Measurements from ENCODE around the gene MAP3K13.
"Not testable (repeated sequence)": the region's sequence is repeated elsewhere in the genome, so short reads cannot be mapped to it uniquely, and the experiment has no call there.

Gene MAP3K13

DNA sequence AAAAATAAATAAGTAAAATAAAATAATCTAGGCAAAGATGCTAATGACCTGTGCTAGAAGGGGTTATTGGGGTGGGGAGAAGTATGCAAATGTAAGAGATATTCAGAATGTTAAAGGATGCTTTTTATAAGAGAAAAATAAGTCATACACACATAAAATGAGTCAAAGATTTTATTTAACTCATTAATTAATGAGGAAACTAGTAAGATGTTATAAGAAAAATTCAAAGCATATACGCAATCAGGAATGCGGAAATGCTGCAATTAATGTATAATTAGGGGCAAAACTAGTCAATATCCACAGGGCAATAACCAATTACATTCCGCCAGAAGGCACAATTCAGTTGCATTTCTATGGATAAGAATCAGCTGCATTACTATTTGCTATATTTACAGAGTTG, 30.1 kb downstream of the MAP3K13 start:
- Mint-ChIP-seq H3K9me3 (no peaks in the 10 kb centered on the region), H3K4me3 (no peak overlapping the region), H3K27me3 (peaks cover 7 to 10% of the 10 kb centered on the region in 2 donors), H3K4me1 (ENCODE audit: low read depth in 2 of 2) (no peaks in the 10 kb centered on the region), H3K36me3 (ENCODE audit: insufficient read depth) (no peaks in the 10 kb centered on the region), H3K27ac (no peak overlapping the region)
- ATAC-seq (replicated peaks): no peak
- DNase-seq: no peak

DNA sequence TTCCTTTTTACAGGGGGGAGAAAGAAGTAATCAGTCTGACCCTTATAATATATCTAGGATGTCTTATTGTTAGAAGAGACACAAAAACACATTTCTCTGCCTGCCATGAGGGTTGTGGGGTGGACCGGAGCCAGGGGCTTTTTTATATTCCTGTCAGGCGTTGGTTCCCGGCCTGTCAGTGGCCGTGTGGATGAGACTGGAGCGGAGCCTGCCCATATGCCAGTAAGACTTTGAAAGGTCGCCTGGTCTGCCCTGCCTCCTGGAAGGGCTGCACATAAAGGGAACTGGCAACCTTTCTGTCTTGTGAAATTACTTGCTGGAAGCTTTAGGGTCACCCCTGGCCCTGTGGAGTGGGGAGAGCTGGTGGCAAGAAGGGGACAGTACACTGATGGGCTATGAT, 34.7 kb downstream of the MAP3K13 start:
- H3K27me3 Mint-ChIP-seq: peaks cover 0 to 10% of the 10 kb centered on the region in 2 donors
- H3K36me3 Mint-ChIP-seq (ENCODE audit: insufficient read depth): no peaks in the 10 kb centered on the region
- no peak for ATAC-seq (replicated peaks)
- H3K4me3 Mint-ChIP-seq: no peak overlapping the region
- H3K27ac Mint-ChIP-seq: no peak overlapping the region
- no peaks in the 10 kb centered on the region for H3K4me1 Mint-ChIP-seq (ENCODE audit: low read depth in 2 of 2)
- no peak for DNase-seq
- H3K9me3 Mint-ChIP-seq: no peaks in the 10 kb centered on the region

DNA sequence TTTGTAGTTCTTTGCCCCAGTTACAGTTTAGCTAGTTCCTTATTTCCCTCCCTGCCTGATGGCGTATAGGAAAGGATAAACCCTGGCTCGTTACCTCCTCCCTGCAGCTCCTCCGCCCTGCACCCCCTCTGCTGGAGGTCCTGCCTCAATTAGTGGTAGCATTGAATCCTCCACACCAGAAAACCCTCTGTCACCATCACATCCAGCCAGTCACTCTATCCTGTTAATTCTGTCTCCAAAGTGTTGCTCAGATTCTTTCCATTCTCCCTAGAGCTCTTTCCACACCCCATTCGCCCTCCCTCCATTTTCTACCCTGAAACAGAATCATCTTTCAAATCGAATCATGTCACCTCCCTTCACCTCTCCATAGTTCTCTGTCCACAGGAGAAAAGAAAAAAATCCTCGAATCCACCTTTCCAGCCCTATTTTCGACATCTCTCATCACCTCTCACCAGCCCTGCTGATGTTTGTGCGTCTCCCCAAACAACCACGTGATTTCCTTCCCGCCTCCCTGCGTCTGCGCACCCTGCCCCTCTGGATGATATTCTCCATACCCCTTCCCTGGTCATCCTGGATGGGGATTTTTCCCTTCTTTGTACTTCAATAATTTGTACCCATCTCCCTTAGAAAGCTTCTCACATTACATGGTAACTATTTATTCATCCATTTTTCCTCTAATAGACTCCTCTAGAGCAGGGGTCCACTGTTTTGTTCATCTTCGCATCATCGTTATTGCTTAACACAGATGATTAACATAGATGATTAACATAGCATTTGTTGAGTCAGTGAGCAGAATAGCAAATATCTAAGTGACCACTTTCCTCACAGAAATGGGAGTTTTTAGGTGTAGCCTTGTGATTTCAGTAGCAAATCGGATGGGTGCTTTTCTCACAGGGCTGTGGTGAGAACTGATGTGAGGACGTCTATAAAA, 37.1 kb downstream of the MAP3K13 start:
- Mint-ChIP-seq H3K27me3 (peaks cover 0 to 10% of the 10 kb centered on the region in 2 donors), H3K36me3 (ENCODE audit: insufficient read depth) (no peaks in the 10 kb centered on the region), H3K9me3 (no peaks in the 10 kb centered on the region), H3K4me3 (no peak overlapping the region), H3K4me1 (ENCODE audit: low read depth in 2 of 2) (no peaks in the 10 kb centered on the region), H3K27ac (no peak overlapping the region)
- ATAC-seq (replicated peaks) (no peak), DNase-seq (no peak)

DNA sequence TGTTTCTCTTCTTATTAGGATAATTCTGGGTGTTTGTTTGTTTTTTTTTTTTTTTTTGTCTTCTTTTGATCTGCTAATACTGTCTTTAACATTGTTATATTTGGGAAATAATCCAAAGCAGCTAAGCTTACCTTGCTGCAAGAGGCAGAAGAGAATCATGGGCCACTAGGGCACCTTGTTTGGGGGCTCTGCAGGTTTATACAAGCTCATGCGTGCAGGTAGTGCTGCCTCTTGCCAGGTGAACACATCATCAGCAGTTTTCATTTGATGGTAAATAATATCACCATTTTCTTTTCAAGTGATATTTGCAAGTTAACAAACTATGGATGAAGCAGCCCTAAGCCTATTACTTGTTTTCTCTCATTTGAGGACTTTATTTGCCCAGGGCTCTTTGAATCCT, 37.9 kb downstream of the MAP3K13 start:
- Mint-ChIP-seq H3K4me3 (no peak overlapping the region), H3K9me3 (no peaks in the 10 kb centered on the region), H3K4me1 (ENCODE audit: low read depth in 2 of 2) (no peaks in the 10 kb centered on the region), H3K36me3 (ENCODE audit: insufficient read depth) (no peaks in the 10 kb centered on the region), H3K27me3 (peaks cover 0 to 10% of the 10 kb centered on the region in 2 donors), H3K27ac (no peak overlapping the region)
- DNase-seq (no peak), ATAC-seq (replicated peaks) (no peak)

DNA sequence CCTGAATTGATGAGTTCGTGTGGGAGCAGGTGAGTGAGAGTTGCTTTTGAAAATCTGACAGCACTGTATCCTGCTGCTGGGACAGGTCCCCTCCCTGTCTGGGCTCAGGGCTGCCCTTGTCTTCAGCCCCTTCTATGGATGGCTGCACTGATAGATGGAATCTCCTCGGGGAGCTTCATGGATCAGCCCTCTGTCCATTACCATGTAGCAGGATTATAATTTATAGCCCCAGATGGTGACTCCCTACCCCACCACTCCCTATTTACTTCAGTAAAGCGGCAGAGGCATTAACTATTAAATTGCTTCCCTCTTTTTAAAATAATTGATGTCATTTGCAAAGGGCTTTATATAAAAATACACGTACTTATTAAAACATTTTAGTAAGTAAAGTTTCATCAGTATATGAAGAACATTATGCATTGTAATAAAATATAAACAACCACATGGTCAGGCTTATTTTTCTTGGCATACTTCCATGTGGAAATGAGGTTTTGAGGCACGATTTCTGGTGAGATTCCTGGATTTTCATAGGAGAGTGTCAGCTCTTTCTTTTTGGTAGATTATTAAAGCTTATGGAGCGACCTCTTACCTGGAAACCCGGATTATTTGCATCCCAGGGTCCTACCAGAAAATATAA, 38.5 kb downstream of the MAP3K13 start:
- Mint-ChIP-seq H3K9me3 (no peaks in the 10 kb centered on the region), H3K4me1 (ENCODE audit: low read depth in 2 of 2) (no peaks in the 10 kb centered on the region), H3K36me3 (ENCODE audit: insufficient read depth) (no peaks in the 10 kb centered on the region), H3K27ac (no peak overlapping the region), H3K4me3 (no peak overlapping the region), H3K27me3 (peaks cover 0 to 10% of the 10 kb centered on the region in 2 donors)
- ATAC-seq (replicated peaks): no peak
- DNase-seq: no peak

DNA sequence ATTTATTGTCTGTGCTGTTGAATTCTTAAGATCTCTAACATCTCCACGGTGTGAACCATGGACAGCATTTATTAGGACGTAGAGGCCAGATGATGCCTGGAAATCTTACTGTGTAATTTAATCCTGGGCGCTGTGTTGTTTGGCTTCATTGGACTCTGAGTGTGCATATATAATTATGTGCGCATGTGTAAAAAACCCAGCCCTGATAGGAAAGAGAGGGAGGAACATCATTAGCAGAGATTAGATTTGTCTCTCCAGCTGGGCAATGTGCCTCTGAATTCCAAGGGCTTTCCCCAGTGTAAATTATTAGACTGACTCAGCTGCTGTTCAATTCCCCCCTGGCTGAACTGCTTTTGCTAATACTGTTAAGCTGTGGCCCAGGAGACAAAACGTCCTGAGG, 39.6 kb downstream of the MAP3K13 start:
- Mint-ChIP-seq H3K4me3 (no peak overlapping the region), H3K4me1 (ENCODE audit: low read depth in 2 of 2) (no peaks in the 10 kb centered on the region), H3K36me3 (ENCODE audit: insufficient read depth) (no peaks in the 10 kb centered on the region), H3K27ac (no peak overlapping the region), H3K27me3 (peaks cover 0 to 8% of the 10 kb centered on the region in 2 donors), H3K9me3 (no peaks in the 10 kb centered on the region)
- DNase-seq: no peak
- ATAC-seq (replicated peaks): no peak

DNA sequence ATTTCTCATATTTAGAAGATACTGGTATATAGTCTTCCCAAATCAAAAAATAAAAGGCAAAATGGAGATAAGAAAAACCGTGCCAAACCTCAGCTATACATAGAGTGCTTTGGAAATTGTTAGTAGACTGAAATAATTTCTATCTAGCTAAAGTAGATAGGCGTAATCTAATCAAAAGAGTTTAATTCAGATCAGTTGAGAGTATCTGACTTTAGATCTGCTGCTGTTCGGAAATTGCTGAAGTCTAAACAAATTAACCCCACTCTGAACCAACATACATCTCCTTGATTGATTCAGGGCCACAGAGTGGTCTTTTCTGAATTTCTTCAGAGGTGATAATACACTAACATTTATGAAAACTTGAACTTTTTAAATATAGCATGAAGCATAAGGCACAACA, 40.1 kb downstream of the MAP3K13 start:
- DNase-seq (no peak), ATAC-seq (replicated peaks) (no peak)
- Mint-ChIP-seq H3K27me3 (peaks cover 0 to 3% of the 10 kb centered on the region in 2 donors), H3K4me3 (no peak overlapping the region), H3K27ac (no peak overlapping the region), H3K9me3 (no peaks in the 10 kb centered on the region), H3K4me1 (ENCODE audit: low read depth in 2 of 2) (no peaks in the 10 kb centered on the region), H3K36me3 (ENCODE audit: insufficient read depth) (no peaks in the 10 kb centered on the region)

DNA sequence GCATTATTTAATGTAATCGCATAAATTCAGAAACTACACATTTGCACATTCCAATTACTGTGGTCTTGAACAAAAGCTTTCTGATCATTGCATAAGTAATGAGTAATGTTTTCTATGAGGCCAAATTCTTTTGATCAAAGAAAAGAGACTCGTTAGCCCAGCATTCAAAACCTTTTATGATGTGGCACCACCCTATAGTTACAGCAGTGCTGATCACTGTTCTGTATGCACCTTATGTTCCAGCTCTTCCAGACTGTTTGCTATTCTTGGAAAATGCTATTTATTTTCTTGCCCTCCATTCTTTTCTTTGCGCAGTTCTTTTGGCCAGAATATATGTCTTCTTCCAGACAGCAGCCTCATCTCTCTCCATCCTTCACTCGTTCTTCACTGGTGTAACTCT, 42.3 kb downstream of the MAP3K13 start:
- Mint-ChIP-seq H3K4me3 (no peak overlapping the region), H3K9me3 (no peaks in the 10 kb centered on the region), H3K4me1 (ENCODE audit: low read depth in 2 of 2) (no peaks in the 10 kb centered on the region), H3K27ac (no peak overlapping the region), H3K36me3 (ENCODE audit: insufficient read depth) (no peaks in the 10 kb centered on the region), H3K27me3 (peaks cover 0 to 9% of the 10 kb centered on the region in 2 donors)
- ATAC-seq (replicated peaks) (no peak), DNase-seq (no peak)

DNA sequence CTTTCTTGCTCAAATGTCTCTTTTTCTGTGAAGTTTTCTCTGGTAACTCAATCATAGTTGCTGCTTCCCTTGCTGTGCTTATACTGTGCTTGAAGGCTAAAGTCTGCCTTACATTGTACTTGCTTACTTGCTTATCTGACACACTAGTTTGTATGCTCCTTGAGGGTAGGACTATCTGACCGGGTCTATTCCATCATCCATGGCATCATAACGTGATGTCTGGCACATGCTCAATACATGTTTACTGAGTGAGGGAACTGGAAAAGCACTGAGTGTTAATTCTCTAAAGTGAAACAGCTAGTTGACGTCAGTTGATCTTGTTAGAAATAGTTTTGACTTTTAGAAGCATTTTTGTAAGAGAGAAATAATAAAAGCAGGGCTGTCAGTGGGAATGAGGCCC, 42.7 kb downstream of the MAP3K13 start:
- H3K4me1 Mint-ChIP-seq (ENCODE audit: low read depth in 2 of 2): no peaks in the 10 kb centered on the region
- no peaks in the 10 kb centered on the region for H3K36me3 Mint-ChIP-seq (ENCODE audit: insufficient read depth)
- H3K9me3 Mint-ChIP-seq: no peaks in the 10 kb centered on the region
- H3K27ac Mint-ChIP-seq: no peak overlapping the region
- no peak for ATAC-seq (replicated peaks)
- H3K27me3 Mint-ChIP-seq: peaks cover 0 to 9% of the 10 kb centered on the region in 2 donors
- H3K4me3 Mint-ChIP-seq: no peak overlapping the region
- no peak for DNase-seq

DNA sequence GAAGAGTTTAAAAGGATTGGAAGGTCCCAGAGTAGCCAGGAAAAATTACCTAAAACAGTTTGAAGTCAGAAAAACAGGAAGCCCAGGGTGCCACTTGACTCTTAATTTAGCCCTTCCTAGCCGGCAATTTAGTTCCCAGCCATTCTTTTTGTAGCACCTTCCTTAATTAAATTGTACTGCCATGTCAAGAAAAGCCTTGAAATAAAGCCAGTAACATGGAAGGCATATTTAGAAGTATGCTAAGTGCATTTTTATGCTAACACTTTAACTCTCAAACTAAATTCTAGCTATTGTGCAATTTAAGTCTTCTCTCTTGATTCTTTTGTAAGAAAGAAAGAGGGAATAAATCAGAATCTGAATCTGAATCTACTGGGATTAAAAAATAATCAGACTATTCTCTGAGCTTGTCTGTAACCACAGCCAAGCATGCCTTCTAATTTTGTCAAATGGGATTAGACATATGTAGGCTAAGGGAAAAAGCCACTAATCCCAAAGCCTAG, 43.2 kb downstream of the MAP3K13 start:
- no peaks in the 10 kb centered on the region for H3K36me3 Mint-ChIP-seq (ENCODE audit: insufficient read depth)
- peaks cover 0 to 9% of the 10 kb centered on the region in 2 donors for H3K27me3 Mint-ChIP-seq
- no peak overlapping the region for H3K4me3 Mint-ChIP-seq
- ATAC-seq (replicated peaks): no peak
- DNase-seq: no peak
- H3K9me3 Mint-ChIP-seq: no peaks in the 10 kb centered on the region
- H3K27ac Mint-ChIP-seq: no peak overlapping the region
- no peaks in the 10 kb centered on the region for H3K4me1 Mint-ChIP-seq (ENCODE audit: low read depth in 2 of 2)

DNA sequence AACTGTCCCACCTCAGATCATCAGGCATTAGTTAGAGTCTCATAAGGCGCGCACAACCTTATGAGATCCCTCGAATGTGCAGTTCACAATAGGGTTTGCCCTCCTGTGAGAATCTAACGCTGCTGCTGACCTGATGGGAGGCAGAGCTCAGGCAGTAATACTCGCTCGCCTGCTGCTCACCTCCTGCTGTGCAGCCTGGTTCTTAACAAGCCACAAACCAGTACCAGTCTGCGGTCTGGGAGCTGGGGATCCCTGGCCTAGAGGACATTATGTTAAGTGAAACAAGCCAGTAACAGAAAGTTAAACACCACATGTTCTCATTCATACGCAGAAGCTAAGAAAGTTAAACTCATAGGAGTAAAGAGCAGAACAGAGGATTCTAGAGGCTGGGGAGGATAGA, 47.0 kb downstream of the MAP3K13 start:
- ATAC-seq (replicated peaks) (no peak), DNase-seq (no peak)

DNA sequence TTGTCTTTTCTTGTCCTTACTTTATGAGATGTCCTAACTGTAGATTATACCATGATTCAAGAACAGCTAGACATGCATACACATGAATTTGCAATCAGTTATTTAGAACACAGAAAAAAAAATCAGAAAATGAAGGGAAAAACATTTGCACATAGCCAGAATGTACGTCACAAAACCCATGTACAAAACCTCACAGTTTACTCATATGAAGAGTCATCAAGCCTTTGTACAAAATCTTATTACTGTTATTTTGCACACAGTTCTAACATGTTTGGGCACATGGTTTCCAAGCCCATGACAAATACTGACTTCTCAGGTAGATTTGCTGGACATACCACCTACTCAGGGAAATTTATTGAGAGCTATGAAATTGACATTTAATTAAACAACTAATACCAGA, 48.2 kb downstream of the MAP3K13 start:
- no peaks in the 10 kb centered on the region for H3K9me3 Mint-ChIP-seq
- no peak overlapping the region for H3K27ac Mint-ChIP-seq
- no peaks in the 10 kb centered on the region for H3K4me1 Mint-ChIP-seq (ENCODE audit: low read depth in 2 of 2)
- H3K27me3 Mint-ChIP-seq: peaks cover 0 to 18% of the 10 kb centered on the region in 2 donors
- no peak overlapping the region for H3K4me3 Mint-ChIP-seq
- no peaks in the 10 kb centered on the region for H3K36me3 Mint-ChIP-seq (ENCODE audit: insufficient read depth)
- DNase-seq (no peak), ATAC-seq (replicated peaks) (no peak)

More for the DNA sequence above, 47.0 kb downstream of the MAP3K13 start:
- Mint-ChIP-seq H3K27ac (no peak overlapping the region), H3K27me3 (peaks cover 0 to 18% of the 10 kb centered on the region in 2 donors), H3K4me3 (no peak overlapping the region), H3K9me3 (no peaks in the 10 kb centered on the region), H3K36me3 (ENCODE audit: insufficient read depth) (no peaks in the 10 kb centered on the region), H3K4me1 (ENCODE audit: low read depth in 2 of 2) (no peaks in the 10 kb centered on the region)

DNA sequence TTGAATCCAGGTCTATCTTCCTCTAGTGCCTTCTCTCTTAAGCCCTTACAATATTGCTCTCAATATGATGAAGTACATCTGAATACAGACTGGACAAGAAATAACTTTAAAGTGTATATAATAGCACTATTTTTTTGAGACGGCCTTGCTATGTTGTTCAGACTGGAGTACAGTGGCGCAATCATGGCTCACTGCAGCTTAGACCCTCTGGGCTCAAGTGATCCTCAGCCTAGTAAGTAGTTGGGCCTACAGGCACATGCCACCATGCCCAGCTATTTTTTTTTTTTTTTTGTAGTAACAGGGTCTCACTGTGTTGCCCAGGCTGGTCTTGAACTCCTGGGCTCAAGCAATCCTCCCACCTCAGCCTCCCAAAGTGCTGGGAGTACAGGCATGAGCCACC, 53.6 kb downstream of the MAP3K13 start:
- H3K9me3 Mint-ChIP-seq: no peaks in the 10 kb centered on the region
- H3K4me1 Mint-ChIP-seq (ENCODE audit: low read depth in 2 of 2): no peaks in the 10 kb centered on the region
- ATAC-seq (replicated peaks) (no peak), DNase-seq (no peak)
- no peak overlapping the region for H3K27ac Mint-ChIP-seq
- H3K36me3 Mint-ChIP-seq (ENCODE audit: insufficient read depth): no peaks in the 10 kb centered on the region
- no peak overlapping the region for H3K4me3 Mint-ChIP-seq
- H3K27me3 Mint-ChIP-seq: peaks cover 4 to 15% of the 10 kb centered on the region in 2 donors

DNA sequence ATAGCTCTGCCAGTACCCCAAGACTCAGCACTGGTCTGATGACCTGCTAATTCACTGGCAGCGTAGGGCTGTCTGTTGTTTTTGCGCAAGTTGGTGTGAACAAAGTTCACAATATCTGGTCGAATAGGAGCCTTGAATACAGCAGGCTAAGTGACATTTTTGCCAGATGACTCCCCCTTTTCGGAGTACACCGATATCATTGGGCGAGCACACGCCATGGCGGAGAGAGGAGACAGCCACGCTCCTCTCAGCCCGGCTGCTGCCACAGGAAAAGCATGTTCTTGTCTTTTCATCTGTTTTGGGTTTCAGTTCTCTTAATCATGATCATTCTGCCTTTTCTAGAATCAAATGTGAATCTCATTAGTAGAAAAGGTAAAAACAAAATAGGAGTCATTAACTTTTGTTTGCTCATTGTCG, 55.6 kb downstream of the MAP3K13 start:
- not testable (repeated sequence) for DNase-seq; ATAC-seq (replicated peaks); H3K27ac Mint-ChIP-seq; H3K36me3 Mint-ChIP-seq (ENCODE audit: insufficient read depth); H3K9me3 Mint-ChIP-seq; H3K4me1 Mint-ChIP-seq (ENCODE audit: low read depth in 2 of 2); H3K4me3 Mint-ChIP-seq
- H3K27me3 Mint-ChIP-seq: peaks cover 6 to 17% of the 10 kb centered on the region in 2 donors

Measured in effector memory CD8-positive, alpha-beta T cell (primary cell).